ENCODE measurements around the gene PRKCG.

DNA sequence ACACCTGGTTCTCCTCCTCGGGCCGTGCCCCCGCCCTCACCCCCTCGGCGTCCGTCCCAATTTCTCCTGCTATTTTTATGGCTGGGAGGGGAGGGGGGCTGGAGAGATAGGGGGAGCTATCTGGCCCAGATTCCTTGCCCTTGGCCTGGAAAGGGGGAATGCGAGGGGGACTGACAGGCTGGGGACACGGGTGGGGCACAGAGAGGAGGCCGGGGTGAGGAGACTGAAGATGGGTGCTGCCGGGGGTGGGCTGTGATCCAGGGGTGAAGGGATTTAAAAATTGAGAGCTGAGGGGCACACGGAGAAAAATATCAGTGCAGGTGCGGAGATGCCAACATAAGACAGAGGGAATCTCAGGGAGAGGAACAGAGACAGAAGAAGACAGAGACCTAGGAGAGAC, 2.3 kb downstream of the PRKCG start:
- TF ChIP-seq POLR2A (IDR thresholded peaks at IDR 0.05), result no peak
- no peak for TF ChIP-seq CTCF (IDR thresholded peaks at IDR 0.05)

Measured in esophagus squamous epithelium (tissue), 4 donors.